Endothelial cell of umbilical vein (primary cell): ENCODE measurements around the gene ARHGAP15. TPM values are rescaled to one million over a fixed set of nuclear protein-coding genes. Genes with fewer than 3 reads are reported as not detected.

Source experiments
- BruUV-seq: library from RNA; stranded (reverse); fragments of 400-500 nt; replicated peaks from 2 replicates; lab custom pipeline; 2021; lab: Mats Ljungman, UMichigan
- CTCF ChIA-PET: fragments of 300-600, 350-600 bp; sonication (Branson Sonifier 250); formaldehyde crosslinking; loops from one replicate; lab custom pipeline; 2021; ENCODE audit warnings: antibody characterized with exemption, inconsistent platforms; lab: Charles Lee
- POLR2A ChIA-PET: fragments of 300-600, 350-600 bp; sonication (Branson Sonifier 250); formaldehyde crosslinking; loops from one replicate; lab custom pipeline; 2021; ENCODE audit warnings: antibody characterized with exemption, inconsistent platforms; lab: Charles Lee
- DNase-seq: peaks from one replicate; pipeline ENCODE4 v3.0.0-alpha.2; 2011; ENCODE audit warnings: low read depth, low spot score
- FAIRE-seq: peaks from 2 replicates; lab custom pipeline; 2011; peaks lifted over from hg19 to GRCh38; lab: Jason Lieb, UNC
- H2AFZ ChIP-seq: 2 replicates; pipeline ENCODE4 v1.6.0; 2012; ENCODE audit warnings: low read depth, low read length, control low read depth, inconsistent platforms
- H3K27ac ChIP-seq: 2 replicates; pipeline ENCODE4 v1.5.1; 2011; ENCODE audit warnings: low read depth, mild to moderate bottlenecking, control low read depth, low read length, moderate library complexity; ENCODE audit not compliant: insufficient read depth
- H3K27me3 ChIP-seq, 2 experiments: 2 replicates each; pipeline versions ENCODE4 v1.6.0 to v1.6.1; 2011; ENCODE audit warnings: low read length in 2 of 2, mixed read lengths in 1 of 2; ENCODE audit not compliant: control insufficient read depth in 2 of 2, insufficient read depth in 2 of 2
- H3K36me3 ChIP-seq, 2 experiments: 2 replicates in 1 of 2; 3 replicates in 1 of 2; pipeline ENCODE4 v1.5.1; 2011; ENCODE audit warnings: low read length in 2 of 2, mild to moderate bottlenecking in 1 of 2, moderate library complexity in 1 of 2; ENCODE audit not compliant: control insufficient read depth in 2 of 2, insufficient read depth in 2 of 2; ENCODE audit errors: extremely low read depth in 1 of 2
- H3K4me1 ChIP-seq: 3 replicates; pipeline ENCODE4 v1.5.1; 2011; ENCODE audit warnings: mild to moderate bottlenecking, low read length; ENCODE audit not compliant: control insufficient read depth, insufficient read depth; ENCODE audit errors: extremely low read depth
- H3K4me2 ChIP-seq: 2 replicates; pipeline ENCODE4 v1.6.1; 2011; ENCODE audit warnings: low read length, control low read depth, mixed read lengths; ENCODE audit not compliant: insufficient read depth
- H3K4me3 ChIP-seq, 3 experiments: fragments of 200-600 bp in 1 of 3; sonication (generic), shearing (Covaris generic) in 1 of 3; replicated peaks in 1 of 3; 2 replicates each; pipeline ENCODE4 v1.5.1; 2011 to 2016; ENCODE audit warnings: control low read depth in 3 of 3, low read length in 3 of 3, mild to moderate bottlenecking in 2 of 3, inconsistent platforms in 1 of 3, low read depth in 1 of 3, moderate library complexity in 1 of 3; ENCODE audit not compliant: insufficient read depth in 1 of 3
- H3K79me2 ChIP-seq: 2 replicates; pipeline ENCODE4 v1.6.0; 2012; ENCODE audit warnings: low read length, inconsistent platforms; ENCODE audit not compliant: control insufficient read depth, insufficient read depth
- H3K9ac ChIP-seq: replicated peaks from 2 replicates; pipeline ENCODE3; 2011; ENCODE audit warnings: low read length, control low read depth; ENCODE audit not compliant: insufficient read depth; ENCODE audit errors: extremely low read depth
- H3K9me1 ChIP-seq: replicated peaks from 3 replicates; pipeline ENCODE4 v1.6.0; 2011; ENCODE audit warnings: mild to moderate bottlenecking, low read length; ENCODE audit not compliant: control insufficient read depth, insufficient read depth; ENCODE audit errors: extremely low read depth
- H3K9me3 ChIP-seq: replicated peaks from 2 replicates; pipeline ENCODE4 v1.5.1; 2012; ENCODE audit warnings: low read length, inconsistent platforms; ENCODE audit not compliant: control insufficient read depth, insufficient read depth
- H4K20me1 ChIP-seq: replicated peaks from 2 replicates; pipeline ENCODE3; 2011; ENCODE audit warnings: mild to moderate bottlenecking, low read length; ENCODE audit not compliant: control insufficient read depth, insufficient read depth; ENCODE audit errors: extremely low read depth
- CTCF ChIP-seq, 2 donors: IDR thresholded peaks; 1 replicate in 1 of 2; 2 replicates in 1 of 2; pipeline ENCODE4 v1.5.1; 2011; ENCODE audit warnings: low read length in 2 of 2, mild to moderate bottlenecking in 2 of 2, moderate library complexity in 2 of 2, control low read depth in 1 of 2, inconsistent platforms in 1 of 2, low read depth in 1 of 2; ENCODE audit not compliant: insufficient read depth in 1 of 2; ENCODE audit errors: extremely low read depth in 1 of 2
- EZH2 ChIP-seq: IDR thresholded peaks from 2 replicates; pipeline ENCODE4 v1.6.1; 2012; ENCODE audit warnings: borderline replicate concordance, low read depth, mild to moderate bottlenecking, moderate library complexity, low read length, inconsistent platforms; ENCODE audit not compliant: severe bottlenecking
- FOS ChIP-seq: IDR thresholded peaks from 2 replicates; pipeline ENCODE4 v1.6.1; 2011; ENCODE audit warnings: mild to moderate bottlenecking, low read length, moderate library complexity, borderline replicate concordance; ENCODE audit not compliant: insufficient read depth
- GATA2 ChIP-seq: IDR thresholded peaks from 2 replicates; pipeline ENCODE4 v1.7.0; 2011; ENCODE audit warnings: low read depth, mild to moderate bottlenecking, moderate library complexity, mixed read lengths, low read length; ENCODE audit not compliant: insufficient read length, insufficient read depth
- JUN ChIP-seq: IDR thresholded peaks from 2 replicates; pipeline ENCODE4 v1.6.1; 2011; ENCODE audit warnings: borderline replicate concordance, low read depth; ENCODE audit not compliant: insufficient read length, insufficient read depth
- MAX ChIP-seq: IDR thresholded peaks from 2 replicates; pipeline ENCODE4 v1.6.1; 2011; ENCODE audit not compliant: insufficient read depth, insufficient read length
- MYC ChIP-seq: IDR thresholded peaks from one replicate; pipeline ENCODE4 v1.6.1; 2011; ENCODE audit warnings: mild to moderate bottlenecking, low read depth, low read length
- POLR2A ChIP-seq: IDR thresholded peaks from 2 replicates; pipeline ENCODE4 v1.6.1; 2012; ENCODE audit warnings: low read depth, mild to moderate bottlenecking, control low read depth, low read length
- POLR2AphosphoS5 ChIP-seq: IDR thresholded peaks from 2 replicates; pipeline ENCODE4 v1.6.1; 2012; ENCODE audit warnings: low read depth, mild to moderate bottlenecking, control low read depth, low read length, moderate library complexity; ENCODE audit not compliant: insufficient read depth
- dilution Hi-C: fragments of 300-500 bp; cut with MboI; formaldehyde crosslinking; loops from one replicate; pipeline ENCODE4 v1.15.0; 2019; ENCODE audit warnings: low sequenced_read_pairs; ENCODE audit not compliant: extremely low pct_ligation_motif_present
- intact Hi-C: fragments of 100-400 bp; cut with micrococcal nuclease; formaldehyde crosslinking; loops from one replicate; pipeline ENCODE4 v1.10.0; 2022
- polyA plus RNA-seq, 4 experiments: library from polyadenylated mRNA; depleted of rRNA in 3 of 4; stranded (reverse) in 3 of 4; unstranded in 1 of 4; fragments of >200 nt; gene quantifications; 2 replicates each; pipeline versions ENCODE4 v1.2.1 to v1.2.3, GENCODE V29; 2011 to 2012; ENCODE audit warnings: missing spikeins in 1 of 4
- total RNA-seq: library from RNA; stranded (reverse); gene quantifications from 2 replicates; pipeline ENCODE4 v1.2.3, GENCODE V29; 2021

ARHGAP15 gene
- total and polyA plus RNA-seq, 2 donors (not counting 3 experiments of a cell fraction or from before 2014, with no cell fraction given) = not detected

GRCh38 chr2:143248631-143249030, 119.4 kb downstream of the ARHGAP15 start:
- dilution Hi-C loops (no loop called here), intact Hi-C loops (no loop called here)
- no TSS peak for BruUV-seq
- H3K4me1 ChIP-seq = no peaks in the 10 kb centered on the region
- CTCF ChIA-PET = interaction anchor here (1.1 kb wide), 1 partner anchor 15 kb away, joined by 3 read pairs; no protein-coding TSS in a partner anchor
- no peaks in the 10 kb centered on the region for H3K79me2 ChIP-seq
- DNase-seq (no peak), FAIRE-seq (no peak)
- no peak overlapping the region for H3K4me3 ChIP-seq
- H3K27ac ChIP-seq = no peak overlapping the region
- TF ChIP-seq MYC (no peak), FOS (no peak), POLR2AphosphoS5 (no peak), EZH2 (no peak), POLR2A (no peak), GATA2 (no peak), JUN (no peak), MAX (no peak), CTCF (IDR thresholded peaks at IDR 0.05; ENCODE audit: extremely low read depth in 1 of 2, insufficient read depth in 1 of 2, low read depth in 1 of 2, low read length in 2 of 2) (no peak)
- H3K36me3 ChIP-seq = no peaks in the 10 kb centered on the region
- H3K9ac ChIP-seq = no peak overlapping the region
- no peak overlapping the region for H3K4me2 ChIP-seq
- POLR2A ChIA-PET = no interaction called here
- H3K9me3 ChIP-seq = no peaks in the 10 kb centered on the region
- H3K27me3 ChIP-seq = no peaks in the 10 kb centered on the region
- H2AFZ ChIP-seq = no peak overlapping the region
- H3K9me1 ChIP-seq = no peaks in the 10 kb centered on the region
- no peaks in the 10 kb centered on the region for H4K20me1 ChIP-seq
